IPS-20b (cell line): Measurements from ENCODE around the gene XPNPEP1.
"Not testable (repeated sequence)": the region's sequence is repeated elsewhere in the genome, so short reads cannot be mapped to it uniquely, and the experiment has no call there.

Experiments used
- H3K27ac ChIP-seq: one replicate; pipeline ENCODE4 v1.5.1; 2013; ENCODE audit warnings: low read length
- H3K27me3 ChIP-seq: 2 replicates; pipeline ENCODE4 v1.6.1; 2013; ENCODE audit warnings: mild to moderate bottlenecking, low read length, inconsistent platforms; ENCODE audit not compliant: insufficient read depth
- H3K36me3 ChIP-seq: 2 replicates; pipeline ENCODE4 v1.6.1; 2013; ENCODE audit warnings: low read depth, mild to moderate bottlenecking, inconsistent platforms, low read length, moderate library complexity; ENCODE audit not compliant: insufficient read depth
- H3K4me1 ChIP-seq: 2 replicates; pipeline ENCODE4 v1.6.1; 2013; ENCODE audit warnings: mild to moderate bottlenecking, control low read depth, inconsistent platforms, low read length, moderate library complexity; ENCODE audit not compliant: insufficient read depth
- H3K4me3 ChIP-seq: 2 replicates; pipeline ENCODE4 v1.5.1; 2013; ENCODE audit warnings: mild to moderate bottlenecking, low read length, inconsistent platforms
- H3K9ac ChIP-seq: 2 replicates; pipeline ENCODE4 v1.6.1; 2013; ENCODE audit warnings: low read depth, mild to moderate bottlenecking, inconsistent platforms, low read length, moderate library complexity
- H3K9me3 ChIP-seq: 2 replicates; pipeline ENCODE4 v1.6.1; 2013; ENCODE audit warnings: mild to moderate bottlenecking, low read depth, low read length, inconsistent platforms; ENCODE audit not compliant: insufficient read depth

XPNPEP1 gene

DNA sequence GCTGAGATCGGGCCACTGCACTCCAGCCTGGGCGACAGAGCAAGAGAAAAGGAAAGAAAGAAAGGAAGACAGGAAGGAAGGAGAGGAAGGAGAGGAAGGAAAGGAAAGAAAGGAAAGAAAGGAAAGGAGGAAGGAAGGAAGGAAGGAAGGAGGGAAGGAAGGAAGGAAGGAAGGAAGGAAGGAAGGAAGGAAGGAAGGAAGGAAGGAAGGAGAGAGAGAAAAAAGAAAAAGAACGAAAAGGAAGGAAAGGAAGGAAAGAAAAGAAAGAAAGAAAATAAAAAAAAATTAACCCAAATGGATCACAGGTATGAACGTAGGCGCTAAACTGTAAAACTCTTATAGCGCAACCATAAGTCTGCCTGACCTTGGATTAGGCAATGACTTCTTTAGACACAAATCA is 4.6 kb downstream of the XPNPEP1 start:
- not testable (repeated sequence) for H3K4me1 ChIP-seq, H3K27ac ChIP-seq, H3K4me3 ChIP-seq, H3K9ac ChIP-seq, H3K9me3 ChIP-seq, H3K36me3 ChIP-seq
- H3K27me3 ChIP-seq, result peaks cover 11% of the 10 kb centered on the region

- H3K4me3 ChIP-seq, result no peak overlapping the region
- H3K27ac ChIP-seq, result no peak overlapping the region
- no peaks in the 10 kb centered on the region for H3K27me3 ChIP-seq
- peaks cover 2% of the 10 kb centered on the region; the same call in 1 of the 2 replicates for H3K4me1 ChIP-seq
- no peak overlapping the region for H3K9ac ChIP-seq
- no peaks in the 10 kb centered on the region for H3K9me3 ChIP-seq
- H3K36me3 ChIP-seq, result peaks cover 3% of the 10 kb centered on the region; the same call in 1 of the 2 replicates
Measured at GRCh38 chr10:109915566-109915965, 7.7 kb downstream of the XPNPEP1 start.

DNA sequence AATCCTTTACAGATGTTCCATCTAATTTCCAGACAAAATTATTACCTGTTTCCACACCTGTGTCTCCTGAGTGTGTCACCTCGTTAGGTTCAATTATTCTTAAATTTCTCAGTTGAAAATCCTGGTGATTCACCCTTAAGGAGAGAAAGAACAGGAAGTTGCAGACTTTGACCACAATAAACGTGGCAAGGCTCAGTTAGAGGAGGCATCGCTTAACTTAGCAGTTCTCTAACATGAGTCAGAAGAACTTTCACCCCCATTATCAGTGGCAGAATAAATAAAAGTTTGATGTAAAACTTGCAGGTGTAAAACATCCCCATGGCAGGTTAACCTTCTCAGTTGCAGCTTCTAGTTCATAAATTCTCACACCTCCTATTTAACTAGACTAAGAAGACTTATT is 8.3 kb downstream of the XPNPEP1 start:
- Histone ChIP-seq H3K27ac (no peak overlapping the region), H3K9ac (no peak overlapping the region), H3K27me3 (no peaks in the 10 kb centered on the region)

GRCh38 chr10:109913306-109913892 is 9.9 kb downstream of the XPNPEP1 start:
- H3K27ac ChIP-seq, result no peak overlapping the region
- H3K4me3 ChIP-seq, result no peak overlapping the region
- no peaks in the 10 kb centered on the region for H3K27me3 ChIP-seq
- H3K36me3 ChIP-seq, result peaks cover 3% of the 10 kb centered on the region; the same call in 1 of the 2 replicates
- H3K9ac ChIP-seq, result no peak overlapping the region
- H3K9me3 ChIP-seq, result no peaks in the 10 kb centered on the region
- H3K4me1 ChIP-seq, result peaks cover 2% of the 10 kb centered on the region; the same call in 1 of the 2 replicates

More for the DNA sequence above, 8.3 kb downstream of the XPNPEP1 start:
- H3K4me1 ChIP-seq, result peaks cover 2% of the 10 kb centered on the region; the same call in 1 of the 2 replicates
- H3K9me3 ChIP-seq, result no peaks in the 10 kb centered on the region
- peaks cover 3% of the 10 kb centered on the region; the same call in 1 of the 2 replicates for H3K36me3 ChIP-seq
- H3K4me3 ChIP-seq, result no peak overlapping the region

DNA sequence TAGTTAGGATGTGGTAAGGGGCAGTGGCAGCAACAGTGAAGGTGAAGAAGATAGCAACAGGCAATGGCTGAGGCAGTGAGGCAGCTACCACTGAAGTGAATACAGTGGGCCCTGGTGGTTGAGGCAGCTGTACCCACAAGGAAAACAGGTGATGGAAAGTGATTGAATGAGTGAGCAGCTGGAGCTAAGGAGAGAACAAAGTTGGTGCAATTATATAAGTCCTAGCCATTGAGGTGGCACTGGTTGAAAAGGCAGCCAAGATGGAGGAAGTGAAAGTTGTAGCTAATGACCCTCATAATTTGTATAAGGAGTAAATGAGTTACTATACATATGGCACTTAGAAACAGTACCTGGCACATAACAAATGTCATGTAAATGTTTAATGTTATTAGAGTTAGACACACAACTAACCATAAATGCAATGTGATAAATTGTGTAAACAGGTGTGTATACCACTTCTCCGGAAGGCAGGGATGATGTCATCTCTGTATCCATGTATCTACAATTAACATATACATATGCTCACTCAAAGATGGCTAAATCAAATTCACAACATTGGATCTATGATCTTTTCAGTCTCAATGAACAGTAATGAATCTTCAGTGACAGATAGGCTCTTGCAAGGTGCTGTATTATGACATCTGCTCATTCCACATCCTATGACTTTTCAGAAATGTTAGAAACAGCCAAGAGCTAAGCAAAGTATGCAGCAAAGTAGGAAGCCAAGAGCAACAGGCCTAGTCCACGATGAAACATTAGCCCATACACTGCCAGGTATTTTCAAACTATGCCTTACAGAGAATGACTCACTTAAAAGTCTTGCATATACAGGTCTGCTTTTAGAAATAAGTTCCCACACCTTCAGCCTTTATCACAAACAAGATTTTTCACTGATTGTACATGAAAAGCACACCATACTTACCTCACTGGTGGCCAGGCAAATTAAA is 10.7 kb downstream of the XPNPEP1 start:
- Histone ChIP-seq H3K27ac (no peak overlapping the region), H3K27me3 (no peaks in the 10 kb centered on the region), H3K36me3 (peaks cover 4% of the 10 kb centered on the region; the same call in 1 of the 2 replicates), H3K4me1 (peaks cover 2% of the 10 kb centered on the region; the same call in 1 of the 2 replicates), H3K4me3 (no peak overlapping the region), H3K9ac (no peak overlapping the region), H3K9me3 (no peaks in the 10 kb centered on the region)

DNA sequence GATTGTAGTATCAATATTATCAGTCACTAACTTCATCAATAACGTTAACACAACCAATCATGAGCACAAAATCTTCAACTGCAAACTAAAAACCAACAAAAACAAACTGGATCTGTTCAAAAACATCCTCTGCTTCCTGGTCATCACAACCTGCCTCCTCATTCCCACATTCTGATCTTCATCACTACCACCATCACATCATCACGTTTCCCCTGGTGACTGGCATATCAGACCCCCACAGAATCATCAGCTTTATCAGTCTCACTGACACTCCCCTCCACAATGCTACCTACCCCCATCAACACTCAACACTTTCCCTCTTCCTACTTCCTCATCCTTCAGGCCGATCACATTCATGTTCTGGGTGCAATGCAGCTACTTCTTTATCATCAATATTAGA is 11.4 kb downstream of the XPNPEP1 start:
- peaks cover 2% of the 10 kb centered on the region; the same call in 1 of the 2 replicates for H3K4me1 ChIP-seq
- peaks cover 10% of the 10 kb centered on the region for H3K36me3 ChIP-seq
- H3K4me3 ChIP-seq, result no peak overlapping the region
- no peak overlapping the region for H3K9ac ChIP-seq
- H3K27me3 ChIP-seq, result no peaks in the 10 kb centered on the region
- no peaks in the 10 kb centered on the region for H3K9me3 ChIP-seq
- no peak overlapping the region for H3K27ac ChIP-seq

DNA sequence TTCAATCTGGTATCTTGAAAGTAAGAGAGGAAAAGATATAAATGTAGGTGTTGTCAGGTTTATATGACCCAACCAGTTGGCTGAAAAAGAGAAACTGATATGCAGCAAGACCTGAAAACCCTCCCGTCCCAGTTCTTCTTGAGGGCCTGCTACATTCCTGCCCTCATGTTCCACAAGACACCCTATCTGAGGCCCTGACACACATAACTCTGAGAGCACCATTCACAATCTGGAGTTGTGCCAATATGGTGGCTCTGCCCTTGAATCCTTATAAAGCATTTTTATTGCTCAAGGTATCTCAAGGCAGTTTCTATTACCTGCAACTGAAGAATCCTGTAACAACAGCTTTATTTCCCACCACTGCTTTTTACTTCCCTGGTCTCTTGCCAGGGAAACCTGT is 17.0 kb downstream of the XPNPEP1 start:
- no peaks in the 10 kb centered on the region for H3K27me3 ChIP-seq
- no peak overlapping the region for H3K9ac ChIP-seq
- H3K4me3 ChIP-seq, result no peak overlapping the region
- H3K36me3 ChIP-seq, result peaks cover 16% of the 10 kb centered on the region
- H3K27ac ChIP-seq, result no peak overlapping the region
- no peaks in the 10 kb centered on the region for H3K9me3 ChIP-seq
- H3K4me1 ChIP-seq, result no peaks in the 10 kb centered on the region

DNA sequence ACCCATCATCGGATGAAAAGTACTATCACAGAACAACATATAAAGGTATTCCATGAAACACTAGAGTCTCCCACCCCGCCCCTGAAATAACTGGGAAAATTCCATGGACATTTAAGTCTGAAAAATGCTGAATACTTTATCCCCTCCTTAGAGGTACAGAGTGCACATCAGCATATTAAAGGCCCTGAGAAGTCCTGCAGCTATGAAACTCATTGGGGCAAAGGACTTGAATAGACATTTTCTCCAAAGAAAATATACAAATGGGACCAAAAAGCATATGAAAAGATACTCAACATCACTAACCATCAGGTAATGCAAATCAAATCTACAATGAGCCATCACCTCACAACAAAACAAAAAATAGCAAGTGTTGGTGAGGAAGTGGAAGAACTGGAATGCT is 18.9 kb downstream of the XPNPEP1 start:
- Histone ChIP-seq H3K9ac (no peak overlapping the region), H3K4me1 (no peaks in the 10 kb centered on the region), H3K36me3 (peaks cover 16% of the 10 kb centered on the region), H3K27ac (no peak overlapping the region), H3K4me3 (no peak overlapping the region), H3K9me3 (no peaks in the 10 kb centered on the region), H3K27me3 (no peaks in the 10 kb centered on the region)

- H3K9ac ChIP-seq, result no peak overlapping the region
- no peak overlapping the region for H3K27ac ChIP-seq
- H3K4me3 ChIP-seq, result no peak overlapping the region
- H3K4me1 ChIP-seq, result no peaks in the 10 kb centered on the region
- H3K27me3 ChIP-seq, result no peaks in the 10 kb centered on the region
- peaks cover 16% of the 10 kb centered on the region for H3K36me3 ChIP-seq
- no peaks in the 10 kb centered on the region for H3K9me3 ChIP-seq
Measured at GRCh38 chr10:109902992-109903947, 20.0 kb downstream of the XPNPEP1 start.

DNA sequence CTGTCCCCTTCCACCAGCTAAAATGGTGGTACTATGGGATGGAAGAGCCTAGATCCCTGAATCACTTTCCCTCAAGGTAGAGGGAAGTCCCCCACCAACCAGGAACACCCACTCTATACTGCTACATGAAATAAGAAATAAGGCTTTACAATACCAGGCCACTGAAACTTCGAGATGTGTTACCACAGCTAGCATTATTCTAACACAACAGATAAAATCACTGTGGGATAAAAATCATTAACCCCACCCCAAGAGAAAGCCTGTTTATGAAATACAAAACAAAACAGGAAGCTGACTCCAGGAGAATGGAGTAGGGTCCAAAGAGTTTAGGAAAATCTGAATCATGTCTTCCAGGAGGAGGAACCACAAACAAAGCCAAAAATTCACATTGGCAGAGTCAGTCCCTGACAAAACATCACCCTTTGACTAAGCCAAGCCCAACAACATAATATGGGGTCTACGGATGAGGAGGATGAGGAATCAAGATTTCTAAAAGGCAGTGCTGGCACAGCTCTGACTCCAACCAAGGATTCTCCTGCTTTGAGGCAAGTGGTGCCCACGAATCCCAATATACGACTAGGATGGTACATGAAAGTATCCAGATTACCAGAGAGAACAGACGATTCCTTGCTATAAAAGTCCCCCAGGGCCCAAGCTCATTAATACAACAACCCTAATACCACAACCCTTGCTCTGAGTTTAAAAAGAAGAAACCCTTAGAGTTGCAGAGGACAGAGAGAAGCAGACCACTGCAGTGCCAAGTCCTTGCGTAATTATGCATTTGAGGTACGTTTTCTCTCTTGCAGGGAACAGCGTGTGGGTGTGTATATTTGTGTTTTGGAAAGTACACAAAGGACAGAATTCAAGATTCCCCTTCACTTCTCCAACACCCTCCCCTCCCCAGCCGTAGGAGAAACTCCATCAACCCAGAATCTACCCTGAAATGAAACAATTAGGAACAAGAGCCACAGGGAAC is 23.7 kb downstream of the XPNPEP1 start:
- no peaks in the 10 kb centered on the region for H3K27me3 ChIP-seq
- H3K36me3 ChIP-seq, result no peaks in the 10 kb centered on the region
- no peak overlapping the region for H3K4me3 ChIP-seq
- no peaks in the 10 kb centered on the region for H3K9me3 ChIP-seq
- H3K4me1 ChIP-seq, result no peaks in the 10 kb centered on the region
- no peak overlapping the region for H3K9ac ChIP-seq
- no peak overlapping the region for H3K27ac ChIP-seq
